K562 (cell line): ENCODE results near the gene NLGN3. TPM values are rescaled to one million over a fixed set of nuclear protein-coding genes. Genes with fewer than 3 reads are reported as not detected.

Experiments
- ATAC-seq: fragments of 200-7000 bp; cut with Tn5 transposase; 3 replicates; pipeline ENCODE4 v1.9.1; 2020; ENCODE audit warnings: moderate library complexity
- BruUV-seq: library from RNA; stranded (reverse); fragments of 400-500 nt; replicated peaks from 2 replicates; lab custom pipeline; 2021; lab: Mats Ljungman, UMichigan
- CTCF ChIA-PET: fragments of 300-600 bp; formaldehyde crosslinking; extraction: SDS; loops from one replicate; lab custom pipeline; 2021; ENCODE audit warnings: low intra/inter-chr PET ratio; lab: Yijun Ruan, JAX
- POLR2A ChIA-PET: fragments of 300-600, 350-650 bp; sonication (Branson Sonifier 250); formaldehyde crosslinking; extraction: SDS; loops from one replicate; lab custom pipeline; 2021; ENCODE audit warnings: antibody characterized with exemption, inconsistent platforms; lab: Yijun Ruan, JAX
- DNase-seq, 4 experiments: peaks; one replicate each; pipeline versions ENCODE4 v3.0.0 to v3.0.0-alpha.2; 2011 to 2018; ENCODE audit warnings: low spot score in 3 of 4, mixed read lengths in 3 of 4; ENCODE audit errors: extremely low read depth in 1 of 4
- FAIRE-seq: peaks from 2 replicates; lab custom pipeline; 2011; peaks lifted over from hg19 to GRCh38; lab: Jason Lieb, UNC
- H2AFZ ChIP-seq: 2 replicates; pipeline ENCODE4 v1.6.0; 2011; ENCODE audit warnings: low read depth, low read length, control low read depth, inconsistent platforms
- H3K27ac ChIP-seq: fragments of 200-600 bp; 3 replicates; pipeline ENCODE4 v1.8.0; 2011; ENCODE audit warnings: low read depth, mild to moderate bottlenecking, control low read depth, inconsistent platforms, low read length, moderate library complexity, mixed read lengths; ENCODE audit errors: extremely low read depth
- H3K27me3 ChIP-seq, 2 experiments: fragments of 300-600 bp in 1 of 2; 2 replicates in 1 of 2; 3 replicates in 1 of 2; pipeline versions ENCODE4 v1.6.0 to v1.8.0; 2011; ENCODE audit warnings: inconsistent platforms in 2 of 2, low read length in 2 of 2, mild to moderate bottlenecking in 1 of 2, mixed read lengths in 1 of 2, moderate library complexity in 1 of 2; ENCODE audit not compliant: control insufficient read depth in 2 of 2, insufficient read depth in 2 of 2
- H3K36me3 ChIP-seq: fragments of 300-600 bp; 3 replicates; pipeline ENCODE4 v1.8.0; 2011; ENCODE audit warnings: mild to moderate bottlenecking, low read length, inconsistent platforms; ENCODE audit not compliant: control insufficient read depth, insufficient read depth
- H3K4me1 ChIP-seq, 2 experiments: fragments of 200-600 bp in 1 of 2; replicated peaks in 1 of 2; 2 replicates in 1 of 2; 3 replicates in 1 of 2; pipeline versions ENCODE4 v1.5.1 to v1.8.0; 2011; ENCODE audit warnings: inconsistent platforms in 2 of 2, low read length in 2 of 2, mild to moderate bottlenecking in 1 of 2, mixed read lengths in 1 of 2, moderate library complexity in 1 of 2; ENCODE audit not compliant: control insufficient read depth in 2 of 2, insufficient read depth in 2 of 2
- H3K4me2 ChIP-seq: 2 replicates; pipeline ENCODE4 v1.6.1; 2011; ENCODE audit warnings: low read length, control low read depth, inconsistent platforms, mixed read lengths; ENCODE audit not compliant: insufficient read depth
- H3K4me3 ChIP-seq: fragments of 200-600 bp; sonication (generic), shearing (Covaris generic); 2 replicates; pipeline ENCODE4 v1.5.1; 2016; ENCODE audit warnings: control low read depth, inconsistent platforms
- H3K79me2 ChIP-seq: fragments of 200-600 bp; 3 replicates; pipeline ENCODE4 v1.8.0; 2011; ENCODE audit warnings: low read length, inconsistent platforms; ENCODE audit not compliant: control insufficient read depth, insufficient read depth
- H3K9ac ChIP-seq, 2 experiments: 2 replicates each; pipeline versions ENCODE4 v1.6.0 to v1.6.1; 2011; ENCODE audit warnings: low read depth in 2 of 2, low read length in 2 of 2, control low read depth in 1 of 2, inconsistent platforms in 1 of 2, mild to moderate bottlenecking in 1 of 2, mixed read lengths in 1 of 2; ENCODE audit not compliant: insufficient read depth in 1 of 2
- H3K9me1 ChIP-seq: one replicate; pipeline ENCODE4 v1.6.0; 2011; ENCODE audit warnings: inconsistent platforms, mild to moderate bottlenecking, low read length, moderate library complexity; ENCODE audit not compliant: control insufficient read depth, insufficient read depth
- H3K9me3 ChIP-seq: replicated peaks from 2 replicates; pipeline ENCODE4 v1.5.1; 2011; ENCODE audit warnings: low read depth, low read length, inconsistent platforms; ENCODE audit not compliant: control insufficient read depth, insufficient read depth
- H4K20me1 ChIP-seq: replicated peaks from 2 replicates; pipeline ENCODE4 v1.6.1; 2011; ENCODE audit warnings: low read length, inconsistent platforms, mixed read lengths; ENCODE audit not compliant: control insufficient read depth, insufficient read depth
- ARID3A ChIP-seq: IDR thresholded peaks from 2 replicates; pipeline ENCODE4 v1.6.1; 2012; ENCODE audit warnings: low read depth, low read length, improper control_type of control experiment, borderline replicate concordance
- ATF7 ChIP-seq: fragments of 450-650 bp; IDR thresholded peaks from 2 replicates; pipeline ENCODE4 v1.7.1; 2014; ENCODE audit warnings: mild to moderate bottlenecking, moderate library complexity
- BCOR ChIP-seq: fragments of 450-650 bp; IDR thresholded peaks from 2 replicates; pipeline ENCODE4 v1.6.1; 2016
- DMBX1 ChIP-seq: fragments of 250-450 bp; sonication (Bioruptor Pico); IDR thresholded peaks from 2 replicates; pipeline ENCODE4 v1.8.0; 2022; ENCODE audit warnings: inconsistent platforms, mild to moderate bottlenecking, moderate library complexity, borderline replicate concordance
- E2F6 ChIP-seq, 2 experiments: IDR thresholded peaks; 2 replicates each; pipeline ENCODE4 v1.6.1; 2011; ENCODE audit warnings: borderline replicate concordance in 1 of 2, control low read depth in 1 of 2, low read depth in 1 of 2, low read length in 1 of 2, mild to moderate bottlenecking in 1 of 2, mixed read lengths in 1 of 2, moderate library complexity in 1 of 2; ENCODE audit not compliant: insufficient read depth in 1 of 2, insufficient read length in 1 of 2, poor library complexity in 1 of 2, severe bottlenecking in 1 of 2; ENCODE audit errors: extremely low read depth in 1 of 2
- HINFP ChIP-seq: fragments of 450-650 bp; conservative IDR thresholded peaks from 2 replicates; pipeline ENCODE4 v1.6.1; 2016; ENCODE audit warnings: missing genetic modification characterization, low read depth, mild to moderate bottlenecking, control low read depth, missing compliant biosample characterization
- JUN ChIP-seq, 2 experiments: sonication (generic) in 1 of 2; formaldehyde crosslinking in 1 of 2; IDR thresholded peaks; 2 replicates each; pipeline versions ENCODE4 v1.6.1 to v1.8.0; 2012 to 2022; ENCODE audit warnings: borderline replicate concordance in 2 of 2, mild to moderate bottlenecking in 2 of 2, improper control_type of control experiment in 1 of 2, low read depth in 1 of 2, low read length in 1 of 2, missing genetic modification reagents in 1 of 2
- MAFG ChIP-seq: fragments of 450-650 bp; conservative IDR thresholded peaks from 2 replicates; pipeline ENCODE4 v1.6.1; 2016; ENCODE audit warnings: missing genetic modification characterization, missing compliant biosample characterization
- MCM2 ChIP-seq: fragments of 450-650 bp; IDR thresholded peaks from 2 replicates; pipeline ENCODE4 v1.6.1; 2017; ENCODE audit warnings: low read depth, mild to moderate bottlenecking
- MXD1 ChIP-seq: fragments of 250-450 bp; sonication (Bioruptor Pico); IDR thresholded peaks from 2 replicates; pipeline ENCODE4 v1.8.0; 2021; ENCODE audit warnings: borderline replicate concordance, mild to moderate bottlenecking, moderate library complexity; ENCODE audit not compliant: poor library complexity, severe bottlenecking
- PTTG1 ChIP-seq: fragments of 450-650 bp; IDR thresholded peaks from 2 replicates; pipeline ENCODE4 v1.6.1; 2016; ENCODE audit warnings: low read depth, mild to moderate bottlenecking, missing genetic modification characterization, missing compliant biosample characterization
- RCOR1 ChIP-seq, 2 experiments: IDR thresholded peaks; 2 replicates each; pipeline ENCODE4 v1.6.1; 2012; ENCODE audit warnings: low read depth in 2 of 2, low read length in 2 of 2, borderline replicate concordance in 1 of 2, improper control_type of control experiment in 1 of 2
- WHSC1 ChIP-seq: IDR thresholded peaks from one replicate; pipeline ENCODE4 v1.6.1; 2012; ENCODE audit warnings: low read length, control low read depth, inconsistent platforms
- ZNF316 ChIP-seq: fragments of 450-650 bp; IDR thresholded peaks from 2 replicates; pipeline ENCODE4 v1.6.1; 2016
- ZNF699 ChIP-seq: fragments of 250-450 bp; sonication (Bioruptor Pico); IDR thresholded peaks from 2 replicates; pipeline ENCODE4 v1.8.0; 2021; ENCODE audit warnings: mild to moderate bottlenecking, moderate library complexity; ENCODE audit not compliant: insufficient replicate concordance
- WGBS: fragments of 100-300 bp; shearing (Covaris generic); methylation state at CpG from one replicate; pipeline ENCODE4 v1.1.6; 2016; ENCODE audit warnings: low coverage, mixed read lengths; ENCODE audit not compliant: insufficient coverage; ENCODE audit errors: missing lambda C conversion rate; 5-methylcytosine and 5-hydroxymethylcytosine counted together
- in situ Hi-C: fragments of 300-500 bp; cut with MboI; formaldehyde crosslinking; loops from 4 replicates; pipeline ENCODE4 v1.15.0; 2018; ENCODE audit warnings: inconsistent platforms, mixed read lengths
- intact Hi-C: fragments of 100-400 bp; cut with micrococcal nuclease; formaldehyde crosslinking; loops from 2 replicates; pipeline ENCODE4 v1.14.2; 2022
- polyA plus RNA-seq, 8 experiments: library from polyadenylated mRNA; depleted of rRNA in 4 of 8; stranded (reverse) in 5 of 8; unstranded in 3 of 8; fragments of >200 nt; fragmentation: Nextera tagmentation in 2 of 8; fragmentation: Illumina TruSeq in 1 of 8; extraction: Ambion mirVana in 2 of 8; extraction: Trizol in 1 of 8; gene quantifications; 2 replicates each; pipeline versions ENCODE4 v1.2.1 to v1.2.3, GENCODE V29; 2011 to 2014; ENCODE audit warnings: inconsistent platforms in 1 of 8, missing spikeins in 1 of 8
- total RNA-seq, 7 experiments: library from RNA; depleted of rRNA in 6 of 7; stranded (reverse); fragments of >200 nt in 6 of 7; fragmentation: Illumina TruSeq in 2 of 7; extraction: Trizol in 2 of 7; gene quantifications; 2 replicates each; pipeline versions ENCODE4 v1.2.1 to v1.2.3, GENCODE V29; 2011 to 2021; ENCODE audit warnings: low replicate concordance in 1 of 7

NLGN3 gene
- total and polyA plus RNA-seq, 9 of the 15 experiments (the other 6 are each of a cell fraction or from before 2014, with no cell fraction given), result 0.03 to 0.86 (median 0.25) TPM

GRCh38 chrX:71168134-71168533, 23.5 kb downstream of the NLGN3 start:
- POLR2A ChIA-PET, result interaction anchor here (1.0 kb wide), 1 partner anchor 79 kb away, joined by 3 read pairs; no protein-coding TSS in a partner anchor
- BruUV-seq, result no TSS peak
- no peaks in the 10 kb centered on the region for H3K9me3 ChIP-seq
- FAIRE-seq (peak; percentile 73), DNase-seq (peak in 1 of 4 experiments; percentile 49), ATAC-seq (peak; percentile 37; the same call in 1 of the 3 replicates)
- no peaks in the 10 kb centered on the region for H3K79me2 ChIP-seq
- WGBS, result 45% methylated on average over 8 of the region's 8 CpGs
- H4K20me1 ChIP-seq, result no peaks in the 10 kb centered on the region
- CTCF ChIA-PET, result no interaction called here
- peak overlapping the region in 1 of 2 experiments; percentile 14; a peak in 1 of 4 replicates for H3K9ac ChIP-seq
- no peak overlapping the region for H3K4me2 ChIP-seq
- H3K9me1 ChIP-seq, result no peaks in the 10 kb centered on the region
- no peaks in the 10 kb centered on the region for H3K36me3 ChIP-seq
- in situ Hi-C loops (no loop called here), intact Hi-C loops (no loop called here)
- no peaks in the 10 kb centered on the region for H3K27me3 ChIP-seq
- H3K27ac ChIP-seq, result no peak overlapping the region
- no peak overlapping the region for H3K4me3 ChIP-seq
- no peak overlapping the region for H2AFZ ChIP-seq
- peaks cover 20 to 23% of the 10 kb centered on the region in 2 experiments; a peak in 4 of 5 replicates for H3K4me1 ChIP-seq
- TF ChIP-seq BCOR (peak; percentile 88), PTTG1 (tag) (no peak), ARID3A (0 out of 2 replicates have a peak, but pooled peaks have one; percentile 10), E2F6 (IDR thresholded peaks at IDR 0.05; ENCODE audit: borderline replicate concordance in 1 of 2, extremely low read depth in 1 of 2, insufficient read depth in 1 of 2, insufficient read length in 1 of 2, low read depth in 1 of 2, low read length in 1 of 2, poor library complexity in 1 of 2, severe bottlenecking in 1 of 2) (no peak), HINFP (tag) (no peak), ZNF316 (0 out of 2 replicates have a peak, but pooled peaks have one; percentile 12), MCM2 (no peak), RCOR1 (IDR thresholded peaks at IDR 0.05; ENCODE audit: borderline replicate concordance in 1 of 2, low read depth in 2 of 2, low read length in 2 of 2) (peak in 1 of 2 experiments; percentile 22; a peak in 1 of 4 replicates), MXD1 (no peak), JUN (IDR thresholded peaks at IDR 0.05; ENCODE audit: borderline replicate concordance, low read depth, low read length) (no peak), JUN (CRISPR knock-in tag; IDR thresholded peaks at IDR 0.05; ENCODE audit: borderline replicate concordance) (no peak), MAFG (tag) (peak; percentile 51), DMBX1 (CRISPR knock-in tag) (no peak), ZNF699 (no peak), ATF7 (no peak), WHSC1 (no peak)
